Aorta (tissue), 5 donors: ENCODE data around the gene HNMT. TPM values are rescaled to one million over a fixed set of nuclear protein-coding genes. Genes with fewer than 3 reads are reported as not detected.

Experiments
- ATAC-seq: fragments of 200-7000 bp; cut with Tn5 transposase; one replicate; pipeline ENCODE4 v1.9.1; 2022; ENCODE audit warnings: moderate library complexity; ENCODE audit not compliant: low FRiP score
- DNase-seq, 2 donors: peaks; one replicate each; pipeline ENCODE4 v3.0.0-alpha.2; 2020
- H3K27ac ChIP-seq, 2 donors: one replicate each; pipeline ENCODE4 v1.5.1; 2013; ENCODE audit warnings: low read length in 2 of 2, mild to moderate bottlenecking in 2 of 2, moderate library complexity in 2 of 2, control low read depth in 1 of 2, inconsistent platforms in 1 of 2, low read depth in 1 of 2
- H3K27me3 ChIP-seq, 2 donors: one replicate each; pipeline ENCODE4 v1.6.1; 2013; ENCODE audit warnings: control low read depth in 1 of 2, low read length in 1 of 2, mild to moderate bottlenecking in 1 of 2, moderate library complexity in 1 of 2; ENCODE audit not compliant: insufficient read depth in 2 of 2, control insufficient read depth in 1 of 2
- H3K36me3 ChIP-seq, 2 donors: one replicate each; pipeline ENCODE4 v1.6.1; 2013; ENCODE audit warnings: control low read depth in 1 of 2, low read length in 1 of 2, mild to moderate bottlenecking in 1 of 2; ENCODE audit not compliant: insufficient read depth in 2 of 2, control insufficient read depth in 1 of 2
- H3K4me1 ChIP-seq, 2 donors: one replicate each; pipeline ENCODE4 v1.6.1; 2013; ENCODE audit warnings: low read length in 2 of 2, control low read depth in 1 of 2, mild to moderate bottlenecking in 1 of 2, moderate library complexity in 1 of 2; ENCODE audit not compliant: insufficient read depth in 2 of 2, control insufficient read depth in 1 of 2
- H3K4me3 ChIP-seq, 2 donors: one replicate each; pipeline ENCODE4 v1.5.1; 2013; ENCODE audit warnings: low read length in 2 of 2, control low read depth in 1 of 2, mild to moderate bottlenecking in 1 of 2
- H3K9me3 ChIP-seq: one replicate; pipeline ENCODE4 v1.6.1; 2013; ENCODE audit warnings: mild to moderate bottlenecking, low read length; ENCODE audit not compliant: control insufficient read depth
- WGBS, 2 donors: extraction: QIAGEN DNeasy Blood & Tissue Kit; methylation state at CpG; one replicate each; pipeline ENCODE4 v1.1.7; 2013; 5-methylcytosine and 5-hydroxymethylcytosine counted together
- intact Hi-C, 2 donors: fragments of 100-400 bp; cut with DNase I; formaldehyde crosslinking; loops; one replicate each; pipeline versions ENCODE4 v1.14.2 to v1.15.0; 2022
- polyA plus RNA-seq, 2 donors: library from polyadenylated mRNA; stranded (reverse); fragments of 200-250 nt; gene quantifications; one replicate each; pipeline ENCODE4 v1.2.3, GENCODE V29; 2013
- total RNA-seq, 2 donors: library from RNA; stranded (reverse); fragmentation: NEBNext Ultra II Directional; extraction: Animal tissue kit (Norgen Biotek cat#: 25700); gene quantifications; one replicate each; pipeline ENCODE4 v1.2.1, GENCODE V29; 2021
- donor health status: healthy with polysubstance abuse.
- donor health status: Bipolar disorder and iron deficiency.
- donor health status: DM: no; HTN: no; CAD: no.
- donor health status: DM: no; HTN: no; CAD: no.
- donor health status: DM: yes; HTN: yes; CAD: no.

The HNMT gene
- total and polyA plus RNA-seq, 4 donors = 35.8 to 102 (median 74.1) TPM

- Histone ChIP-seq H3K27me3 (no peaks in the 10 kb centered on the region), H3K9me3 (no peaks in the 10 kb centered on the region), H3K36me3 (no peaks in the 10 kb centered on the region), H3K4me3 (no peak overlapping the region), H3K4me1 (peaks cover 0 to 3% of the 10 kb centered on the region in 2 donors), H3K27ac (no peak overlapping the region)
- 93 to 95% methylated on average over 4 of the region's 4 CpGs for WGBS, 2 donors
- DNase-seq (no peak), ATAC-seq (no peak)
- intact Hi-C loops = no loop called here
Observed at GRCh38 chr2:137950238-137950637, 14.0 kb upstream of the HNMT start.

- no peak for ATAC-seq
- WGBS, 2 donors = 65 to 69% methylated on average over 3 of the region's 3 CpGs
- Histone ChIP-seq H3K36me3 (no peaks in the 10 kb centered on the region), H3K27me3 (no peaks in the 10 kb centered on the region), H3K27ac (no peak overlapping the region), H3K9me3 (no peaks in the 10 kb centered on the region), H3K4me1 (peaks cover 0 to 3% of the 10 kb centered on the region in 2 donors), H3K4me3 (no peak overlapping the region)
- intact Hi-C loops = no loop called here
- DNase-seq = no peak
Observed at GRCh38 chr2:137951586-137951985, 12.7 kb upstream of the HNMT start.

GRCh38 chr2:137952586-137953129, 11.6 kb upstream of the HNMT start:
- Histone ChIP-seq H3K36me3 (no peaks in the 10 kb centered on the region), H3K4me1 (peaks cover 0 to 3% of the 10 kb centered on the region in 2 donors), H3K27me3 (no peaks in the 10 kb centered on the region), H3K27ac (no peak overlapping the region), H3K9me3 (no peaks in the 10 kb centered on the region), H3K4me3 (peak overlapping the region in 1 of 2 donors; percentile 69)
- DNase-seq (no peak), ATAC-seq (no peak)
- intact Hi-C loops = no loop called here
- WGBS, 2 donors = 22 to 91% methylated on average over 9 of the region's 9 CpGs

GRCh38 chr2:137955536-137955935, 8.7 kb upstream of the HNMT start:
- H3K9me3 ChIP-seq = no peaks in the 10 kb centered on the region
- peaks cover 0 to 3% of the 10 kb centered on the region in 2 donors for H3K4me1 ChIP-seq
- H3K4me3 ChIP-seq = no peak overlapping the region
- 93 to 95% methylated on average over 2 of the region's 2 CpGs for WGBS, 2 donors
- no peaks in the 10 kb centered on the region for H3K36me3 ChIP-seq
- no peak overlapping the region for H3K27ac ChIP-seq
- ATAC-seq = no peak
- intact Hi-C loops = no loop called here
- DNase-seq = no peak
- no peaks in the 10 kb centered on the region for H3K27me3 ChIP-seq

GRCh38 chr2:137957033-137957432, 7.2 kb upstream of the HNMT start:
- H3K4me1 ChIP-seq = no peaks in the 10 kb centered on the region
- H3K27ac ChIP-seq = no peak overlapping the region
- H3K9me3 ChIP-seq = no peaks in the 10 kb centered on the region
- WGBS, 2 donors = 87 to 94% methylated on average over 1 of the region's 1 CpG
- H3K36me3 ChIP-seq = no peaks in the 10 kb centered on the region
- H3K27me3 ChIP-seq = no peaks in the 10 kb centered on the region
- no peak for DNase-seq
- intact Hi-C loops = no loop called here
- ATAC-seq = no peak
- no peak overlapping the region for H3K4me3 ChIP-seq

- H3K9me3 ChIP-seq = no peaks in the 10 kb centered on the region
- H3K4me1 ChIP-seq = no peaks in the 10 kb centered on the region
- intact Hi-C loops = no loop called here
- H3K36me3 ChIP-seq = no peaks in the 10 kb centered on the region
- no peaks in the 10 kb centered on the region for H3K27me3 ChIP-seq
- ATAC-seq (no peak), DNase-seq (no peak)
- WGBS, 2 donors = 92 to 96% methylated on average over 1 of the region's 1 CpG
- no peak overlapping the region for H3K27ac ChIP-seq
- H3K4me3 ChIP-seq = no peak overlapping the region
Observed at GRCh38 chr2:137959166-137959565, 5.1 kb upstream of the HNMT start.

GRCh38 chr2:137960223-137960622, 4.0 kb upstream of the HNMT start:
- Histone ChIP-seq H3K27ac (no peak overlapping the region), H3K4me3 (no peak overlapping the region), H3K36me3 (no peaks in the 10 kb centered on the region), H3K9me3 (no peaks in the 10 kb centered on the region), H3K27me3 (no peaks in the 10 kb centered on the region), H3K4me1 (no peaks in the 10 kb centered on the region)
- DNase-seq (no peak), ATAC-seq (no peak)
- WGBS, 2 donors = 84 to 95% methylated on average over 4 of the region's 4 CpGs
- intact Hi-C loops = loop anchor here (10.0 kb wide), 3 partner anchors 275 to 535 kb away; no protein-coding TSS in a partner anchor

- no peak for ATAC-seq
- Histone ChIP-seq H3K27ac (no peak overlapping the region), H3K9me3 (no peaks in the 10 kb centered on the region), H3K4me3 (no peak overlapping the region), H3K27me3 (no peaks in the 10 kb centered on the region), H3K36me3 (no peaks in the 10 kb centered on the region), H3K4me1 (no peaks in the 10 kb centered on the region)
- no peak for DNase-seq
- intact Hi-C loops = loop anchor here (10.0 kb wide), 3 partner anchors 273 to 533 kb away; no protein-coding TSS in a partner anchor
Observed at GRCh38 chr2:137961602-137962001, 2.7 kb upstream of the HNMT start.

GRCh38 chr2:137963535-137964065, 673 bp upstream of the HNMT start:
- Histone ChIP-seq H3K27me3 (no peaks in the 10 kb centered on the region), H3K9me3 (no peaks in the 10 kb centered on the region), H3K4me1 (no peaks in the 10 kb centered on the region), H3K4me3 (peak overlapping the region; percentile 20 to 90), H3K27ac (peak overlapping the region; percentile 36 to 83), H3K36me3 (no peaks in the 10 kb centered on the region)
- ATAC-seq (peak; percentile 53), DNase-seq (no peak)
- intact Hi-C loops = loop anchor here (10.0 kb wide), 3 partner anchors 271 to 531 kb away; no protein-coding TSS in a partner anchor
- 50 to 55% methylated on average over 9 of the region's 9 CpGs for WGBS, 2 donors
